Measurements from ENCODE around the gene GPX2. TPM values are rescaled to one million over a fixed set of nuclear protein-coding genes. Genes with fewer than 3 reads are reported as not detected.

The GPX2 gene
- total and polyA plus RNA-seq, 2 of the 8 experiments (the other 6 are each of a cell fraction or from before 2014, with no cell fraction given) = 0.30 to 0.89 TPM

GRCh38 chr14:64950889-64951288 is 8.3 kb upstream of the GPX2 start:
- ChIA-PET CTCF (ENCODE audit: partially characterized antibody) (interaction anchor here (0.6 to 3.4 kb wide), 9 partner anchors 9 to 70 kb away, joined by 3 to 25 read pairs (median 4); no protein-coding TSS in a partner anchor), POLR2A (ENCODE audit: partially characterized antibody) (interaction anchor here (1.6 kb wide), 1 partner anchor 8 kb away, joined by 6 read pairs; the partner anchor contains the start of gene GPX2)
- no peaks in the 10 kb centered on the region for H3K9me3 ChIP-seq (ENCODE audit: insufficient read depth in 2 of 2, low read depth in 1 of 2, low read length in 1 of 2)
- H2BK20ac ChIP-seq (ENCODE audit: low read length) = no peak overlapping the region
- H3K36me3 ChIP-seq (ENCODE audit: control insufficient read depth in 2 of 4, insufficient read depth in 4 of 4, low read length in 3 of 4) = peaks cover 5 to 34% (median 12%) of the 10 kb centered on the region in 4 experiments; a peak in 4 of 8 replicates
- H3K18ac ChIP-seq (ENCODE audit: extremely low read depth, low read length) = no peak overlapping the region
- H3K27ac ChIP-seq (ENCODE audit: low read depth, low read length) = no peak overlapping the region
- DNase-seq (ENCODE audit: low read depth in 1 of 2, low spot score in 2 of 2) (no peak), FAIRE-seq (no peak)
- no peak overlapping the region for H3K4ac ChIP-seq (replicated peaks; ENCODE audit: insufficient read length, low read depth, low read length)
- H2BK120ac ChIP-seq (replicated peaks; ENCODE audit: low read depth, low read length) = no peak overlapping the region
- H4K5ac ChIP-seq (ENCODE audit: insufficient read length, low read depth, low read length) = no peak overlapping the region
- H2AK5ac ChIP-seq (ENCODE audit: low read depth, low read length) = no peak overlapping the region
- no peak overlapping the region for H2AFZ ChIP-seq (ENCODE audit: low read length)
- no peak overlapping the region for H4K8ac ChIP-seq (ENCODE audit: extremely low read depth, insufficient read depth, low read length)
- no peaks in the 10 kb centered on the region for H3K79me1 ChIP-seq (ENCODE audit: low read depth, low read length)
- H3K23ac ChIP-seq (ENCODE audit: insufficient read length) = no peak overlapping the region
- no peak overlapping the region for H3K56ac ChIP-seq (replicated peaks; ENCODE audit: insufficient read length, low read depth, low read length)
- no peak overlapping the region for H4K91ac ChIP-seq (replicated peaks; ENCODE audit: insufficient read length, low read length)
- H3K9ac ChIP-seq (replicated peaks in 1 of 4; ENCODE audit: extremely low read depth in 1 of 4, low read depth in 3 of 4, low read length in 3 of 4) = no peak overlapping the region
- no peak overlapping the region for H2BK12ac ChIP-seq (ENCODE audit: low read depth, low read length)
- H3K4me1 ChIP-seq (replicated peaks in 1 of 4; ENCODE audit: control insufficient read depth in 3 of 4, insufficient read depth in 4 of 4, low read length in 3 of 4) = peaks cover 4 to 11% (median 7%) of the 10 kb centered on the region in 4 experiments; a peak in 5 of 7 replicates
- H2BK5ac ChIP-seq (ENCODE audit: low read depth, low read length) = no peak overlapping the region
- no peaks in the 10 kb centered on the region for H3K27me3 ChIP-seq (replicated peaks in 1 of 4; ENCODE audit: control insufficient read depth in 3 of 4, extremely low read depth in 1 of 4, insufficient read depth in 3 of 4, low read length in 3 of 4)
- H3K4me2 ChIP-seq (ENCODE audit: insufficient read depth in 1 of 2, low read depth in 2 of 2, low read length in 2 of 2) = no peak overlapping the region
- H2BK15ac ChIP-seq (ENCODE audit: low read length) = no peak overlapping the region
- 87% methylated on average over 8 of the region's 8 CpGs; no CpG with 5 or more reads in 1 of the 2 experiments for WGBS, 2 experiments (ENCODE audit: extremely low coverage in 1 of 2, insufficient coverage in 1 of 2, insufficient read length in 1 of 2, insufficient replicate concordance in 2 of 2, low coverage in 1 of 2, low lambda C conversion rate in 2 of 2, missing lambda C conversion rate in 1 of 2)
- no peak overlapping the region for H3K14ac ChIP-seq (ENCODE audit: insufficient read length)
- H3K23me2 ChIP-seq (ENCODE audit: low read depth, low read length) = no peaks in the 10 kb centered on the region
- no peaks in the 10 kb centered on the region for H3K79me2 ChIP-seq (ENCODE audit: control insufficient read depth in 1 of 2, insufficient read depth in 2 of 2, low read length in 2 of 2)
- peaks cover 0 to 2% of the 10 kb centered on the region in 2 experiments for H4K20me1 ChIP-seq (replicated peaks in 1 of 2; ENCODE audit: control insufficient read depth in 1 of 2, insufficient read depth in 2 of 2, low read length in 2 of 2)
- H3K4me3 ChIP-seq (ENCODE audit: extremely low read depth in 1 of 4, insufficient read depth in 2 of 4, low read depth in 3 of 4, low read length in 4 of 4) = no peak overlapping the region
- TF ChIP-seq TEAD4 (IDR thresholded peaks at IDR 0.05; ENCODE audit: low read depth, low read length) = no peak
- no peak for TF ChIP-seq EP300 (IDR thresholded peaks at IDR 0.05; ENCODE audit: borderline replicate concordance in 1 of 2, low read depth in 2 of 2, low read length in 2 of 2)
- TF ChIP-seq, protein P1, sequence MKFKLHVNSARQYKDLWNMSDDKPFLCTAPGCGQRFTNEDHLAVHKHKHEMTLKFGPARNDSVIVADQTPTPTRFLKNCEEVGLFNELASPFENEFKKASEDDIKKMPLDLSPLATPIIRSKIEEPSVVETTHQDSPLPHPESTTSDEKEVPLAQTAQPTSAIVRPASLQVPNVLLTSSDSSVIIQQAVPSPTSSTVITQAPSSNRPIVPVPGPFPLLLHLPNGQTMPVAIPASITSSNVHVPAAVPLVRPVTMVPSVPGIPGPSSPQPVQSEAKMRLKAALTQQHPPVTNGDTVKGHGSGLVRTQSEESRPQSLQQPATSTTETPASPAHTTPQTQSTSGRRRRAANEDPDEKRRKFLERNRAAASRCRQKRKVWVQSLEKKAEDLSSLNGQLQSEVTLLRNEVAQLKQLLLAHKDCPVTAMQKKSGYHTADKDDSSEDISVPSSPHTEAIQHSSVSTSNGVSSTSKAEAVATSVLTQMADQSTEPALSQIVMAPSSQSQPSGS (IDR thresholded peaks at IDR 0.05; ENCODE audit: low read length) = no peak
- no peak for TF ChIP-seq TAF1 (IDR thresholded peaks at IDR 0.05; ENCODE audit: low read depth, low read length)
- no peak for TF ChIP-seq SIN3A (conservative IDR thresholded peaks at IDR 0.05 in 1 of 2, IDR thresholded peaks at IDR 0.05 in 1 of 2; ENCODE audit: low read depth in 1 of 2, low read length in 2 of 2)
- no peak for TF ChIP-seq BACH1 (IDR thresholded peaks at IDR 0.05; ENCODE audit: low read length)
- TF ChIP-seq ZNF274 (IDR thresholded peaks at IDR 0.05; ENCODE audit: borderline replicate concordance, extremely low read depth, low read length) = no peak
- TF ChIP-seq BRCA1 (IDR thresholded peaks at IDR 0.05; ENCODE audit: low read depth, low read length) = no peak
- TF ChIP-seq SRF (IDR thresholded peaks at IDR 0.05; ENCODE audit: low read depth, low read length) = no peak
- TF ChIP-seq RNF2 (IDR thresholded peaks at IDR 0.05; ENCODE audit: borderline replicate concordance, low read depth, low read length, missing control alignments, poor library complexity, severe bottlenecking) = no peak
- TF ChIP-seq FOSL1 (IDR thresholded peaks at IDR 0.05; ENCODE audit: insufficient read depth, low read depth, low read length) = no peak
- no peak for TF ChIP-seq NRF1 (IDR thresholded peaks at IDR 0.05; ENCODE audit: low read depth, low read length)
